ENCODE data around the gene ZNF565.
A peak's percentile ranks its signal among the peaks of the same experiment; 100 is the strongest.
"Not testable (repeated sequence)": the region's sequence is repeated elsewhere in the genome, so short reads cannot be mapped to it uniquely, and the experiment has no call there.

The ZNF565 gene

DNA sequence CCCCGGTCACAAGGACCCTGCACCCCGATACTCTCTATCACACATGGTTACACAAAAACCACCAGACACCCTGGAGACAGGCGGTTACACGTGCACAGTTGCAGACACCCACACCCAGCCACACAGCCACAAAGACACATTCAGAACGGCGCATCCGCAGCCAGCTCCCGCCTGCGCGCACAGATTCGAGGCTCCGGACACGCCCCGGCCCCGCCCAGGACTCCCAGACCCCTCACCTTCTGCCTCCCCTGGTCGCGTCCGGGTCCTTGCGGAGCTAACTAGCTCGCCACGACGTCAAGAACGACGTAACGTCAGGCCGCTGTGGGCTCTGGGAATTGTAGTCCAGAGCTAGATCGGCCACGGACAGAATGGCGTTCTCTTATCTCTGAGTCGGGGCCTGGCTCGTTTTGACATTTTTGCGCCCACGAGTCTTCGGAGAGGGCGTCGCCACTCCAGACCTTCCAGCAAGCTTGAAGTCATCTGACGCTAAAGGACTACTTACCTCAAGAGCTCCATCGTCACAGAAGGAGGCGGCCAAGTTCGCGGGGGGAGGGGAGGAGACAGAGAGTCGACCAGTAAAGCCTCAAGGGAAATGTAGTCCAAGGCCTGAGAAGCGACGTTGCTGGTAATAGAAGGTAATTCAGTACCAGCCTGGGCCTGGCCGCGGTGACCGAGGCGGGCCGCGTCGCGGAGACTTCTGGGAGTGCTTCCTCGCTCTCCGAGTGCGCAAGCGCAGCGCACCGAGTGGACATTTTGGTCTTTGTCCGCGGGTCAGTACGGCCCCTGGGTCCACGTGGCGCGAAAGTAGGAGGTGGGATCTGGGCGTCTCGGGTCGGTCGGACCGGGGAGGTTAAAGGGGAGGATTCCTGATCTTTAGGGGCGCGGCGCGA lies at the start of gene ZNF565, which contains the start of gene ZNF146:
ZNF565 (minus strand) TSS at position 280 of the 890 bp plus-strand sequence. CDS start 12,680 bp downstream, outside the sequence.
ZNF146 (plus strand) TSS at position 721 of the 890 bp plus-strand sequence. CDS start 21,335 bp downstream, outside the sequence.
- DNase-seq (ENCODE audit: low spot score) = peak; percentile 97

DNA sequence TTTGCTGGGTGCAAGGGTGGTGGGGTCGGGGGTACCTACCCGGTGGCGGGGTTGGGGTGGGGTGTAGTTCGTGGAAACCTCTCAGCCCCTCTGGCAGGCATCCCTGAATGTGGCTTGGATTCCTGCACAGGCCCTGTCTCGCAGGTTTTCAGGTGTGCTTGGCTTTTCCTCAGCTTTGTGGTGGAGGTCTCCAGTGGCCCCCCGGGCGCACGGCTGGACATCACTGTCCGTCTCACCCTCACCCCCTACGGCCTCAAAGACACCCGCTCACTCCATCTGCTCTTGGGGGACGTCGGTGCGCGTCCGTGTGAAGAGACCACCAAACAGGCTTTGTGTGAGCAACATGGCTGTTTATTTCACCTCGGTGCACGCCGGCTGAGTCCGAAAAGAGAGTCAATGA lies 44.7 kb upstream of the ZNF565 start:
- no peak for DNase-seq (ENCODE audit: low spot score)

DNA sequence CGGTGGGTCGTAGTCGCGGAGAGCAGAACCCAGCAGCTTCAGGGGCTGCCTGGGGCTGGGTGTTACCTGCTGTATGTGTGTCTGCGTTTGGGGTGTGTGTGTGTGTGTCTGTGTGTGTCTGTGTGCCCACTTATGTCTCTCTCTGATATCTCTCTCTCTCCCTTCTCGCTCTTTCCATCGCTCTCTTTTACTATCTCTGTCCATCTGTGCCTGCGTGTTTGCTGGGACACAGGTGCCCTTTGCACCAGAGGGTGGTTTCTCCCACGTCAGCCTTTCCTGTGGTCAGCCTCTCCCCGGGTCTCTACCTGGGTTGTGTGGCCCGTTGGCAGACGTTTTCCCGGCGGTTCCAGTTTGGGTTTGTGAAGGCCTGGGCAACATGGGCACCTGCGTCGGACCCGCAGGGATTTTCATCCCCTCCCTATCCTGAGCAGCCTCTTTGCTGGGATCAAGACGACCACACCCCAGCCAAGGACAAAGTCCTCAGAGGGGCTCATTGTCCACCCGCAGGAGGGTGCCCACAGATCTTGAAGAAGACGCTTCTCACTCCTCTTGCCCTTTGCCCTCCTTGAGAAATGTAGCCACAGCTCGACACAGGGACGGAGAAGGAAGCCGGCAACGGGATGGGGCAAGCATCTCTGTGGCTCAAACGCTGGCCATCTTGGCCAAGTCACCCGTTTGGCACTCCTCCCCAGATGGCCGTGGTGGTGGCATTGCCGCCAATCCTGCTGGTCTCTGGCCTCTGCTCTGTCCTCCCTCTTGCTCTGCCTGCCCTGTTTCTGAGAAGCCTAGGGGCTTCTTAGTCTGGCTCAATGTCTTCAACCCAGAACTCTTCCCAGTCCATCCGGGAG lies 43.8 kb upstream of the ZNF565 start:
- DNase-seq (ENCODE audit: low spot score) = no peak

DNA sequence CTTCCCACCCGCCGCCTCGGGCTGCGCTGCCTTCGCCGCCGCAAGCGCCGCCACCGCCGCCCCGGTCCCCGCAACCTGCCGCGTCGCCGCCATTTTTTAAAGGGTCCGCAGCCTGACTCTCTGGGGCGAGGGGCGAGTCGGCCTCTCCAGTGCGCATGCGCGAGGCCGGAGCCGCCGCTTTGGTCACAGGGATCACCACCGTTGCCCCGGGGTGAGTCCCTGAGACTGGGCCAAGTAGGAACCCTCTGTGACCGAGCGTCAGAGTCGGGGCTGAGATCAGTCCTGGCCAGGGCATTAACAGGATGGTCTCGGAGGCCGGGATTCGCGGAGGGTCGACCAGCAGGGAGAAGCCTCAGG lies 43.0 kb upstream of the ZNF565 start:
- peak; percentile 28 for DNase-seq (ENCODE audit: low spot score)

DNA sequence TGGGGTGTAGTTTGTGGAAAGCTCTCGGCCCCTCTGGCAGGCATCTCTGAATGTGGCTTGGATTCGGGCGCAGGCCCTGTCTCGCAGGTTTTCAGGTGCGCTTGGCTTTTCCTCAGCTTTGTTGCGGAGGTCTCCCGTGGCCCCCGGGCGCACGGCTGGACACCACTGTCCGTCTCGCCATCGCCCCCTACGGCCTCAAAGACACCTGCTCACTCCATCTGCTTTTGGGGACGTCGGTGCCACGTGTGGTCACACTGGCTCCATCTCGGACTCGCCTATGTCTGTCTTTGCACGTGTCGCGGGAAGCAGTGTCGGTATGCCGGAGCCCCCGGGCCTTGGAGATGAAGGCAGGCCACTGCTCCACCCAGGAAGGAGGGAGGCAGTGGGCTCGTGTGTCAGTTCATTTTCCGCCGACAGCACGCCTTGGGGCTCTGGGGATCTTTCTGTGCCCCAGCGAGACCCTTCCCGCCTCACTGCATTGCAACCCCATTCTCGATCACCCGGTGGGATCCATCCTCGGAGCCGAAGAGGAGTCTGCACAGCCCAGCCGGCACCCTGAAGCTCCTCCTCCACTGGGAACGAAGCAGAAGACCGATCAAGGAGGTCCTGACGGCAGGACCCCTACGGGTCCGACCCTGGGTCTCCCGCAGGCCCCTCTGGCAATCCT lies 42.5 kb upstream of the ZNF565 start:
- no peak for DNase-seq (ENCODE audit: low spot score)

DNA sequence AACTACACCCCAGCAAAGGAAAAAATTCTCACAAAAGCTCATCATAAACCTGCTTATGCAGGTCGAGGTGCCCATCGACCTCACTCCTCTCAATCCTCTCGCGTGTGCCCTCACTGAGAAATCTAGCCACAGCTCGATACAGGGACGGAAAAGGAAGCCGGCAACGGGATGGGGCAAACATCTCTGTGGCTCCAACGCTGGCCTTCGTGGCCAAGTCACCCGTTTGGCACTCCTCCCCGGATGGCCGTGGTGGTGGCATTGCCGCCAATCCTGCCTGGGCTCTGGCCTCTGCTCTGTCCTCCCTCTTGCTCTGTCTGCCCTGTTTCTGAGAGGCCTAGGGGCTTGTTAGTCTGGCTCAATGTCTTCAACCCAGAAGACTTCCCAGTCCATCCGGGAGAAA lies 41.6 kb upstream of the ZNF565 start:
- no peak for DNase-seq (ENCODE audit: low spot score)

DNA sequence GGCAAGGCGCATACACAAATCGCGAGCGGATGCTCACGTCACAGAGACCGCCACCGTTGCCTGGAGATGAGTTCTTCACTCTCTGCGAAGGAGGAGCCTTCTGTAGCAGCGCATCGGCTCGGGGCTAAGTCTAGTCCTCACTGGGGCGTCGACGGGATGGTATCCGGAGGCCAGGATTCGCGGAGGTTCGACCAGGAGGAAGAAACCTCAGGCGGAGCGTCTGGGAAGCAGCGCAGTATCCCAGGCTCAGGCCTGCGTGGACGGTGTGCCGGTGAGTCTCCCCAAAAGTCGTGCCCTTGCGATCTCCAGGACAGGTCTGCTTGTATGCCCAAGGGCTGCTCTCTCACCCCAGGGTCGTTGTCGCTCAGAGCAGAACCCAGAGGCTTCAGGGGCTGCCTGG lies 40.9 kb upstream of the ZNF565 start:
- no peak for DNase-seq (ENCODE audit: low spot score)

DNA sequence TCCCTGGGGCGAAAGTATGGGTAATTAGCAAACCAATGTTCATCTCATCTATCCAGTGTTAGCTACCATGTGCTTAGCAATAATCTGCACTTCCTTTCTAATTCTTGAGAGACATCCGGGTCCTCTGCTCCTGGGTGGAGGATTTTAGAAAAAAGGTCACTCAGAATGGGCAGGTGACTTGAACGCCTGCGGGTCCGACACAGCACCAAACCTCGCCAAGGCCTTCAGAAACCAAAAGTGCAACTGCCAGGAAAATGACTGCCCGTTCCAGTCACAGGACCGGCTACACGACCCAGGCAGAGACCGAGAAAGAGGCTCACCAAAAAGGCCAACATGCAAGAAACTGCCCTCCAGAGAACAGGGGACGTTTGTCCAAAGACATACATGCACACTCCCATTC lies 40.4 kb upstream of the ZNF565 start:
- DNase-seq (ENCODE audit: low spot score) = no peak

DNA sequence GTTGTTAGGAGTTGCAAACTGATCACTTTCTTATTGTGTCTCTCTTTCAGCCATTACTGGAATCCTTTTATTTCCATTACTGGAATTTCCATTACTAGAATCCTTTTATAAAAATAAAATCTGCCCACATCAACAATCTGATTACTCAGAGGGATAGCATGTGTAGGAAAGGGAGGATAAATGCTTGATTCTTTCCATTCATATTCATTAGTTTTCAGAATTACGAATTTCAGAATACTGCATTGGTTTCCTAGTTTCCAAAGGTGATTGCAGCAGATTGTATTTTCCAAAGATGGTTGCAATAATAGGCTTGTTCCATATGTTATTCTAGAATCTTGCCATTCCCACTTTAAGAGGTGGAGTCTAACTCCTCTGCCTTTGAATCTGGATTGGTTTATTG lies 37.6 kb upstream of the ZNF565 start:
- DNase-seq (ENCODE audit: low spot score) = no peak

DNA sequence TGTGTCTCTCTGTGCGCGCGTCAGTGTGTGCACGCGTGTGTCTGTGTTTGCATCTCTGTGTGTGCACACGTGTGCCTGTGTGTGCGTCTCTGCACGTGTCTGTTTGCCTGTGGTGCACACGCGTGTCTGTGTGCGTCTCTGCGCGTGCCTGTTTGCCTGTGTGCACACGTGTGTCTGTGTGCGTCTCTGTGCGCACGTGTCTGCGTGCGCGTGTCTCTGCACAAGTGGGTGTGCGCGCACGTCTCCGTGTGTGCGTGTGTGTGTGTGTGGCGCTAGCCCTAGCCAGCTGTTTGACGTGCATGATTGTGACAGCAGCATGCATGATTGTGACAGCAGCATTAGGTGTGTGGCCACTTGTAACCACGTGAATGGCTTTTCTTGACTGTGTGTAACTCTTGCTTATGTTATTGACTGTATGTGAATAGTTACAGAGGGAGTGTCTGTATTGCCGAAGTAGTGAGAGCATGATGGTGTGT lies 31.6 kb upstream of the ZNF565 start:
- no peak for DNase-seq (ENCODE audit: low spot score)

DNA sequence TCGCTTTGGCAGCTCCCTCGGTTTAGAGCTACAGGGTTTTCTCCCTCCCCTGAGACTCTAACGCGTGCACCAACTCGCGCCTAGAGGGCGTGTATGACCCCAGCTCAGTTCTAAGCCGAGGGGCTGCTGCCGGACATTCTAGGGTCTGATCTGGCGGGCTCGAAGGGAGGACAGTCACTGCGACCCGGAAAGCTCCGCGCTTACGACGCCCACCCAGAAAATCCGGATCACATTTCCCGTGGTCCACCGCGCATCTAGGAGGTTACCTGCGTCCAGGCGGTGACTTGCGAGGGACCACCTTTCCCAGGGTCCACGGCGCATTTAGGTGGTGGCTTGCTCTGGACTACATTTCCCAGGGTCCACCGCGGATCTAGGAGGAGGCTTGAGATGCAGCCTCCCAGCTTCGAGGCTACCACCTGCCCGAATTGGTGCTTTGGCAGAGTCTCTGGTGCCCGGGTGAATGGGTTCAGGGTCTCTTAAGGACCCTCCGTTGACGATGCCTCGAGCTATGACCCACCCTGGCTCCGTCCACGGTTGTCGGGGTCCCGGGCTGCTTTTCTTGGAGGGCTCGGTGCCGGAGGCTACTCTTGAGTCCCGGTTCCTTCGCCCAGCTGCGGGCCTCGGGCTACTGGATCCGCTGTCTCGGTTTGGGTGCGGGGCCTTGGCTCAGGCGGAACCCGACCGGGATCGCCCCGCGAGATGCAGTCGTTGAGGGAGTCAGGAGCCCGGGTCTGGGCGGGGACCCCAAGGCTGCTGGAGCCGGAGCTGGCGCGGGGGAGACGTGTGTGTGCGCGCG lies 30.9 kb upstream of the ZNF565 start:
- DNase-seq (ENCODE audit: low spot score) = peak; percentile 35

DNA sequence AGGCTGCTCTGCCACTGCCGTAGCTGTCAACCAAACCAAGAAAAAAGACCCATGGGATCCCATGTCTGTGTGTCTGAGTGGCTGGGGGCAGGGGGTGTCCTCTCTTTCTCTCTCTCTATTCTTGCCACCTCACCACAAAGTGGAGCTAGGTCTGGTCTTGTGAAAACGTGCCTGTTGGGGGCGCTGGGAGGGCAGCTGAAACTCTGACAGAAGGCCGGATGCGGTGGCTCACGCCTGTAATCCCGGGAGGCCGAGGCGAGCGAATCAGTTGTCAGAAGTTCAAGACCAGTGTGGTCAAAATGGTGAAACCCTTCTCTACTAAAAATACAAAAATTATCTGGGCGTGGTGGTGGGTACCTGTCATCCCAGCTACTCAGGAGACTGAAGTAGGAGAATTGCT lies 29.6 kb upstream of the ZNF565 start:
- DNase-seq (ENCODE audit: low spot score) = no peak

DNA sequence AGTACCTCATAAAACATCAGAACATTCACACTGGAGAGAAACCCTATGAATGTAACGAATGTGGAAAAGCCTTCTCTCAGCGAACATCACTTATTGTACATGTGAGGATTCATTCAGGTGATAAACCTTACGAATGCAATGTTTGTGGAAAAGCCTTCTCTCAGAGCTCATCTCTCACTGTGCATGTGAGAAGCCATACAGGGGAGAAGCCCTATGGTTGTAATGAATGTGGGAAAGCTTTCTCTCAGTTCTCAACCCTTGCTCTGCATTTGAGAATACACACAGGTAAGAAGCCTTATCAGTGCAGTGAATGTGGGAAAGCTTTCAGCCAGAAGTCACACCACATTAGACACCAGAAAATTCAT lies 22.5 kb upstream of the ZNF565 start:
- no peak for DNase-seq (ENCODE audit: low spot score)

DNA sequence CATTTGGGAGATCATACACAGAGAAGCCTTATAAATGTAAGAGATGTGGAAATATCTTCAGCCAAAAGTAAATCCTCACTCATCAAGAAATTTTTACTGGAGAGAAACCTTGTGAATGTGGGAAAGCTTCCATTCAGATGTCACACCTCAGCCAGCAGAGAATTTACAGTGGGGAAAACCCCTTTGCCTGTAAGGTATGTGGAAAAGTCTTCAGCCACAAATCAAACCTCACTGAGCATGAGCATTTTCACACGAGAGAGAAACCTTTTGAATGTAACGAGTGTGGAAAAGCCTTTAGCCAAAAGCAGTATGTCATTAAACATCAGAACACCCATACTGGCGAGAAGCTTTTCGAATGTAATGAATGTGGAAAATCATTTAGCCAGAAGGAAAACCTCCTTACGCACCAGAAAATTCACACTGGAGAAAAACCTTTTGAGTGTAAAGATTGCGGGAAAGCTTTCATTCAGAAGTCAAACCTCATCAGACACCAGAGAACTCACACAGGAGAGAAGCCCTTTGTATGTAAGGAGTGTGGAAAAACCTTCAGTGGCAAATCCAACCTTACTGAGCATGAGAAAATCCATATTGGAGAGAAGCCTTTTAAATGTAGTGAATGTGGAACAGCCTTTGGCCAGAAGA lies 22.0 kb upstream of the ZNF565 start:
- no peak for DNase-seq (ENCODE audit: low spot score)

DNA sequence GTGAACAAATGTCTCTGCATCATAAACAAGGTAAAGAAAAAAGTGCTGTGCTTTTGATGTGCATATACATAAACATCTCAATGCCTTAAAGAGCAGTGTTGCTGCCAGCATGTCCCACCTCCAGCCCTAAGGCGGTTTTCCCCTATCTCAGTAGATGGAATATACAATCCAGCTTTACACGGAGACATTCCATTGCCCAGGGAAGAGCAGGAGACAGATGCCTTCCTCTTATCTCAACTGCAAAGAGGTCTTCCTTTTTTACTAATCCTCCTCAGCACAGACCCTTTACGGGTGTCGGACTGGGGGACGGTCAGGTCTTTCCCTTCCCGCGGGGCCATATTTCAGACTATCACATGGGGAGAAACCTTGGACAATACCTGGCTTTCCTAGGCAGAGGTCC lies 19.2 kb upstream of the ZNF565 start:
- not testable (repeated sequence) for DNase-seq (ENCODE audit: low spot score)

DNA sequence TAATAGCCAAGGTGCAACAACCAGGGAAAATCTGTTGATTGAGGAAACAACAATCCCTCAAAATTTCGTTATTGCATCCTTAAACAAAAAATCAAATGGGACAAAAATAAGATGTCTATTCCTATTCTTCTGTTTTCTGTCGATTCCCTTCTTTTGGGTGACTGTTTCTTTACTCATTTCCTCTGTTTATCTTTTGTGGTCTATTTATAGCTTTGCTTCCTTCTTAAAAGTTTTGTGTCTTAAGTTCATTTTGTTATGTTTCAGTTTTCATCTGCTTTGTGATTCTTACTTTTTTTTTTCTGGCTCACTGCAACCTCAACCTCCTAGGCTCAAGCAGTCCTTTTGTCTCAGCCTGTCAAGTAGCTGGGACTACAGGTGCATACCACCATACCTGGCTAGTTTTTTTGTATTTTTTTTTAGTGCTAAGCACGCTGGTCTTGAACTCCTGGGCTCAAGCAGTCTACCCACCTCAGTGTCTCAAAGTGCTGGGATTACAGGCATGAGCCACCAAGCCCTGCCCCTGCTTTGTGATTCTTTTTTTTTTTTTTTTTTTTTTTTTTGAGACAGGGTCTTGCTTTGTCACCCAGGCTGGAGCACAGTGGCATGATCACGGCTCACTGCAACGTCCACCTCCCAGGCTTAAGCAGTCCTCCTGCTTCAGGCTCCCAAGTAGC lies 10.9 kb upstream of the ZNF565 start:
- peak; percentile 64 for DNase-seq (ENCODE audit: low spot score)

DNA sequence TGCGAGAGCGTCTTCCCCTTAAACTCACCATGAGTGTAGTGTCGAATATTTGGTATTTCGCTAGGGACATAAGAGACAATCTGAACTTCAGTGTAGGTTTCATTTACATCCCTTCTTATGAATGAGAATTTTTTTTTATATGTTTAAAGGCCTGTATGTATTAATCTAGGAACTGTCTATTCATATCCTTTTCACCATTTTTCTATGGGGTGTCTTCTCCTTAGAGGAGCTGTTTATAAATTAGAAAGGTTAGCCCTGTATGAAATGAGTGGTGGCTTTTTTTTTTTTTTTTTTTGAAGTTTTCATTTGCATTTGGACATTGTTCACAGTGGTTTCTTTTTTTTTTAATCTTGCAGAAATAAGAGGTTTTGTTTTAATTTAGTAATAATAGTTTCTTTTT lies 8.0 kb upstream of the ZNF565 start:
- no peak for DNase-seq (ENCODE audit: low spot score)

DNA sequence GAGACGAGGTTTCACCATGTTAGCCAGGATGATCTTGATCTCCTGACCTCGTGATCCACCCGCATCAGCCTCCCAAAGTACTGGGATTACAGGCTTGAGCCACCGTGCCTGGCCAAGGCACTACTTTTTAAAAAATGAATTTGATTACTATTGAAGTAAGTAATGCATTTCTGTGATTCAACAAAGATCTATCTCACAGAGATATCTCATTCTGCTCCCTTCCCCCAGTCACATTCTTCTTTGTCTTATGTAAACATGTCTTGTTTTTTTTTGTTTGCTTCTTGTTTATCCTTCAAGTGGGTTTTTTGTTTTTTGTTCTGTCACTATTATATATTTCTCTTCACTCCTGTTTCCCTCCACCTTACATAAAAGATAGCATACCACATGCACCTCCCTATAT lies 7.0 kb upstream of the ZNF565 start:
- no peak for DNase-seq (ENCODE audit: low spot score)

DNA sequence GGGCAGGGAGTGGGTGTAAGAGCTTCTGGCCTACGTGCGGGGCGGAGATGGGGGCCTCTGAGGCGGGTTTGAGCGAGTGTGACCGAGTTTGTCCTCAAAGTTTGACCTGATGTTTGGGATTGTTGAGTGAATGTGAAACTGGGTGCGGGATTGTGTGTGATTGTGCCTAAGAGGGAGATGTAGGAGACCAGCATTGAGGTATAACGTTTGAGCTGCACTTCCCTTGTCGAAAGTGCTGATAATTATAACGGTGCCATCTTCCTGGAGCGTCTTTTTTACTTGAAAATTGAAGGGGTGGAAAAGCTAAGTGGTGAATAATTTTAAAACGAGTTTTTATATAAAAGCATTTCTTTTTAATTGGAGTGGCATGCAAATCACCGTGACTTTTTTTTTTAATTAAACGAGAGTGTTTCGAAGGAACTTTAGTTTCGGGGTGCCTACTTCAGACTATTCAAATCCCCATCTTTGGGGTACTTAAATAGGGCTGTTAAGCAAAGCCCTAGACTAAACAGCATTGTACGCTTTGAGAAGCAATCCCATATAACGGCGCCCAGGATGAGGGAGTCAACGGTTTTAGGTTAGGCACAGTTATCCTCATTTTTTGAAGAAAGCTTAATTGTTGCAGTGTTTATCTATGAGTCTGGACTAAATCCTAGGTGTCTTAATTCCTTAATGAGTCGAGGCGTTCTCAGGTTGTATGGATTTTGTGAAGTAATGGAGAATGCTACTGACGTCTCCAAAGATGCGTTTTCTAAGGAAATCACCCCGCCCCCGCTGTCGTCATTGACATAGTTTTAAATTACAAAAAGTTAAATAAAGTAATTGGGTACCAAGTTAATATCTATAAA lies 1.0 kb upstream of the ZNF565 start:
- peak; percentile 43 for DNase-seq (ENCODE audit: low spot score)

DNA sequence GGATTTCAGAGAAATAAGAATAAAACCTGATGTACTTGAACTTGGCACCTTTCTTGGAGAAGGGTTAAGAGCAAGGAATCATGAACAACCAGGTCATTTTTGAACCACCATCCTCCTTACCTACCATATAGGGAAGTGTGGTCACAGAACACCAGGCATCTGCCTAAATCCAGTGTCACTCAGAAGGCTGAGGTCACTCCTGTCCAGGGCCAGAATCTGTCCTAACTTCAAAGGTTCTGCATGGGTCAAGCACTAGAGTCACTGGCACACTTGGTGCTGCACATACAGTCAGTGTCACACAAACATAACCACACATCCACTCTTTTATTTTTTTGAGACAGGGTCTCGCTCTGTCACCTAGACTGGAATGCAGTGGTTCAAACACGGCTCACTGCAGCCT lies 1.6 kb downstream of the ZNF565 start:
- no peak for DNase-seq (ENCODE audit: low spot score)
